ES-I3 (cell line): ENCODE data around the gene TLL1.

Experiments used
- H3K36me3 ChIP-seq: 2 replicates; pipeline ENCODE4 v1.6.1; 2013; ENCODE audit warnings: mild to moderate bottlenecking, low read length, control low read depth, moderate library complexity; ENCODE audit not compliant: insufficient read depth
- H3K4me1 ChIP-seq: 2 replicates; pipeline ENCODE4 v1.6.1; 2013; ENCODE audit warnings: mild to moderate bottlenecking, control low read depth, low read length; ENCODE audit not compliant: insufficient read depth
- H3K9ac ChIP-seq: 2 replicates; pipeline ENCODE4 v1.6.1; 2013; ENCODE audit warnings: low read depth, mild to moderate bottlenecking, low read length, moderate library complexity
- H3K9me3 ChIP-seq: 2 replicates; pipeline ENCODE4 v1.6.1; 2013; ENCODE audit warnings: mild to moderate bottlenecking, low read length, moderate library complexity; ENCODE audit not compliant: control insufficient read depth, insufficient read depth

Gene TLL1

DNA sequence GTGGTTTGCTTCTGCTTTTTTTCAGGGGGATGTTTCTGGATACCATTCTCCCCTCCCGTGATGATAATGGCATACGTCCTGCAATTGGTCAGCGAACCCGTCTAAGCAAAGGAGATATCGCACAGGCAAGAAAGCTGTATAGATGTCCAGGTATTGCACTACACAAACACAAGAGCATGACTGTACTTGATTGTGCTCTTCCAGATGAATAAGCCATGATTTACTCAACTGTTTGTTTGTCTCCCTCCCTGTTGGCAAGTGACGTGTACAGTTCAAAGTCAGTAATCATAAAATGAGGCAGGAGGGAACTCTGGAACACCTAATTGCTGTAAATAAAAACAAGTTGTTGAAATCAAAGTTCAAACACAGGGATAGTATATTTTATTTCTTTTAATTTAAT, 141.4 kb downstream of the TLL1 start:
- Histone ChIP-seq H3K9ac (no peak overlapping the region), H3K9me3 (no peaks in the 10 kb centered on the region), H3K4me1 (no peaks in the 10 kb centered on the region), H3K36me3 (no peaks in the 10 kb centered on the region)

DNA sequence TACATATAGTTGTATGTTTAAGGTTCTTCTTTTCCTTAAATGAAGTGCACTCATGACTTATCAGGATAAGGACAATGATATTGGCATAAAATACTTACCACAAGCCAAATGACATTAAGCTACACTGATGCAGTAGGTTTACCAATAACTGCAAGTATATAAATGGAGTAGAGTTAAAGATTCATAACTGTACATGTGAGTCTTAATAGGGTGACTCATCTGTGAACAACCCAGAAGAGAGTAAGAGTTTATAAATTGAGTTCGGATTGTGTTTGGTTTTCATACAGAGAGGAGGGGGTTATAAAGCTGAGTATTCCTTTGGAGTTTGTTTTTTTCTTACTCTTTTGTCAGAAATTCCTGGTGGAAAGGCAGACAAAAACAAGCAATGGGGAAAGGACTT, 144.8 kb downstream of the TLL1 start:
- Histone ChIP-seq H3K36me3 (no peaks in the 10 kb centered on the region), H3K9ac (no peak overlapping the region), H3K9me3 (no peaks in the 10 kb centered on the region), H3K4me1 (no peaks in the 10 kb centered on the region)

DNA sequence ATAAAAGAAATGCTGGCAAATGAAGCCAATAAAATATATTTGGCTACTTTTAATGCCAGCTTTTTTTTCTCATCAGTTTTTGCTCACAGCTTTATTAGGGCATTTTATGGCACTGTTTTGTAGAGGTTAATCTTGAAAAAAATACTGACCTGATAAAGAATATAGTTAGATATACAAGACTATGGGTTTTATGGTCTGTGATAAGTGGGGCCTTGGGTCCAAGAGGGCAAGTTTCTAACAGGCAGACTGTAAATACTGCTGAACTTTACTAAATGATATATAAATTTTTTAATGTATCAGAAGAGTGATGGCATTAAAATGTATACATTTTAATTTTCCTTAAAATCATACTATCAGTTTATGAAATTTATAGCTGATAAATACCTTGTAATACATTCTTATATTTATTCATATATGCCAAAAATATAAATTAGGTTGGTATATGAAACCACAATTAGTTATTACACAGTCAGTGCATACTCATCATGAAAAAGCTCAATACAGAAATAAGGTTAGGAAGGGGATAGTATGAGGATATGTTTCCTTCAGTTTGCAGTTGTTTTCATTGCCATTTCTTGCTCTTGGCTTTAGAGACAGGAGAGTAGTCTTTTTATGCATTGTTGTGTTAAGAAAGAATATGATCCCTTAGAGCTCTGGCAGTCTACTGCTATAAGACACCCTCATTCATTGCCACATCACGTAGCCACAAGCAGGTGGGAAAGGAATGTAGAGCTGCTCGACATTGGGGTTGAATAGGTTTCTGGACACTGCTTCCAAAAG, 146.6 kb downstream of the TLL1 start:
- no peak overlapping the region for H3K9ac ChIP-seq
- no peaks in the 10 kb centered on the region for H3K9me3 ChIP-seq
- no peaks in the 10 kb centered on the region for H3K36me3 ChIP-seq
- H3K4me1 ChIP-seq: no peaks in the 10 kb centered on the region

DNA sequence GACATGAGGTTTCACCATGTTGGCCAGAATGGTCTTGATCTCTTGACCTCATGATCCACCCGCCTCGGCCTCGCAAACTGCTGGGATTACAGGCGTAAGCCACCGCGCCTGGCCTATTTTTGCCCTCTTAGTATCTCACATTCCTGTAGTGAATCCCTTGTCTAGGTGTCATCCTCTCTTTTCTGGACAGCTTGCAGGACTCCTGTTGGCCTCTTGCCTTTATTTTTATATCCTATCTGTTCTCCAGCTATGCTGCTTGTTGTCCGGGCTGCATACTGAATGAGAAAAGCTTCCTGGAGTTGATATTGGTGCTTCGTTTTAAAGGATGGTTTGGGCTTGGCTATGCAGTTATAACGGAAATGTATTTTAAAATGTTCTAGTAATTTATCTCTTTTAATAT, 148.6 kb downstream of the TLL1 start:
- H3K9ac ChIP-seq: no peak overlapping the region
- H3K9me3 ChIP-seq: no peaks in the 10 kb centered on the region

DNA sequence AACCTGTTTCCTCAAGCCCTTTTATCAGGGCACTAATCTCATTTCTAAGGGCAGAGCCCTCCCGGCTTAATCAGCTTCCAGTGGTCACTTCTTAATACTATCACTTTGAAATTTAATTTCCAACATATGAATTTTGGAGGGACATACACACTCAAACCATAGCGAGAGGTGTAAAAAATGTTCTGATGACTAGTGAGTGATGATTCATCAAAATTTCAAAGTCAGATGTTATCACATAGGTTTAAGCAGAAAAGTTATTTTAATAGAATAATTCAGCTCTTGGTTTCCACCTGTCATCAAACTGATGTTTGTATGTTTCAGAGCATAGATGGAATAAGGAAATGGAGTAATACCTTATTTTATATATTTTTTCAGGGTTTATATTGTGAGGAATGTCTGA, 161.9 kb downstream of the TLL1 start:
- peaks cover 5% of the 10 kb centered on the region; the same call in 1 of the 2 replicates for H3K4me1 ChIP-seq
- H3K9ac ChIP-seq: no peak overlapping the region
- H3K36me3 ChIP-seq: no peaks in the 10 kb centered on the region
- H3K9me3 ChIP-seq: no peaks in the 10 kb centered on the region

More for the DNA sequence above, 148.6 kb downstream of the TLL1 start:
- Histone ChIP-seq H3K4me1 (no peaks in the 10 kb centered on the region), H3K36me3 (no peaks in the 10 kb centered on the region)

DNA sequence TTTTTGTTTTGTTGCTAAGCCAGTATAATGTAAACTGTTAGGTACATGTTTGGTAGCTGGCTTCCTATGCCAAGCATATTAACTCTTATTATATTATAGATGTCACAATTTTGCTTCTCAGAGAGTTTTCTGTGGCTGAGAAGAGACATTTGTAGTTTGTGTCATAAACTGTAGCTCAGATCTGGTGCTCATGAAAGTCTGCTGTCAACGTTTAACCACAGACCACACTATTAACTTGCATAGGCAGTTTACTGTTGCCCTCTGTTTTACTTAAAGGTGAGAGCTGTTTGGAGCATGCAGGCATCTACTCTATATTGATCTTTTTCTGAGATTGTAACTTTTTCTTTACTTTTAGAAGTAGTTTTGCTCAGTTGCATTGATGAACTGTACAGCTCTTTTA, 166.8 kb downstream of the TLL1 start:
- no peaks in the 10 kb centered on the region for H3K9me3 ChIP-seq
- peaks cover 5% of the 10 kb centered on the region; the same call in 1 of the 2 replicates for H3K4me1 ChIP-seq
- no peak overlapping the region for H3K9ac ChIP-seq
- H3K36me3 ChIP-seq: no peaks in the 10 kb centered on the region

DNA sequence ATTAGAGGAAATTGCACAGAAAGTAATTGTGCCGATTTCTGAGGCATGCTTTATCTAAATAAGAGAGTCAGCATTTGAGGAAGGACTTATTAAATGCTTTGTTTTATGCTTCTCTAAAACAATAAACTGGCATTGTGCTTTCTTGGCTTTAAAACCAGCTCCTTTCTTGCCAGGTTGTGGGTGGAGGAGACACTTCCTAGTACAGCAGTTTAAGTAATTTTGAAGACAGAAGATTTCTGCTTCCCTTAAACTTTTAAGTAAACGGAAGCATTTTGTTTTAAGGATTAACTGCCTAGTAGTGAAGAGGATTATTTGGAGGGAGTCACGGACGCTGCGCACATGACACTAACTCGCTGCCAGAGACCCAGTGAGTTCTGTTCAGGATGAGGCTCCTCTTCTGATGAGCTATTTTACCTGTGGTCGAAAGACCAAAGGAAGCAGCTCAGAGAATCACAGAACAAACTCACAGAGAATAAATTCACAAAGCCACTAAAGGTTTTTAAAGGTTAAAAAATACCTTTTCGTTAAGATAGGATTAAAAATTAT, 169.5 kb downstream of the TLL1 start:
- H3K4me1 ChIP-seq: peaks cover 5% of the 10 kb centered on the region; the same call in 1 of the 2 replicates
- no peaks in the 10 kb centered on the region for H3K9me3 ChIP-seq
- H3K9ac ChIP-seq: no peak overlapping the region
- H3K36me3 ChIP-seq: no peaks in the 10 kb centered on the region

DNA sequence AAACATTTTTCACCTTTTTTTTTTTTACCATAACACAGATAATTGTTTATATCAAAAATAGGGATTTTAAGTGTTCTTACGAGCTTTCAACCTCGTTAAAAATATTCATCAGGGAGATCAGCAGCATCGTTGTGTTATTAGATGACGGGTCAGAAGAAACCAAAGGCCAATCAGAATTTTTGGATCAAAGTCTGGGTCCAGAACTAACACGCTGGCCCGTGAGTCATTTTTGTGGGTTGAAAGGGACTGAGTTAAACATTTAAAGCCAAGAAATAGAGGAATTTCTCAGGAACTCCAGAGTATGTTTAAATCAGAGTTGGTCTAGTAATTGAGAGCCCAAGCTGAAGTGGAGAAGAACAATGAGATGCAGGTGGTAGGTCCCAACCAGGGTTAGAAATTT, 170.8 kb downstream of the TLL1 start:
- Histone ChIP-seq H3K36me3 (no peaks in the 10 kb centered on the region), H3K9me3 (no peaks in the 10 kb centered on the region), H3K9ac (no peak overlapping the region), H3K4me1 (no peaks in the 10 kb centered on the region)

DNA sequence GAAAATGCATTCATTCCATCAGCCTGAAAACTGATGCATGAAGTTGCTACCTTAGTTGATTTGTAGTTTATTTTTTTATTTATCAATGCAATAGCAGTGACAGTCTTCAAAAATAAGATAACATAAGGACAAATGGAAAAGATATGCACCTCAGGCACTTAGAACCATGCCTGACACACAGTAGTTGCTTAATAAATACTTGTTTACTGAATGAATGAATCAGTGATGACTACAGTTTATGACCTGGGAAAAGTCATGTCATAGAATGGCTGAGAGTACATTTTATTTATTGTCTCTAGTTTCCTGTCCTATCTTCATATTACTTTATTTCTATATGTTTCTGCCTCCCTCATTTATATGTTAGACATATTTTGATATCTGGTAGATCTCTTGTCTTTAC, 171.8 kb downstream of the TLL1 start:
- Histone ChIP-seq H3K36me3 (no peaks in the 10 kb centered on the region), H3K9me3 (no peaks in the 10 kb centered on the region), H3K4me1 (no peaks in the 10 kb centered on the region), H3K9ac (no peak overlapping the region)

DNA sequence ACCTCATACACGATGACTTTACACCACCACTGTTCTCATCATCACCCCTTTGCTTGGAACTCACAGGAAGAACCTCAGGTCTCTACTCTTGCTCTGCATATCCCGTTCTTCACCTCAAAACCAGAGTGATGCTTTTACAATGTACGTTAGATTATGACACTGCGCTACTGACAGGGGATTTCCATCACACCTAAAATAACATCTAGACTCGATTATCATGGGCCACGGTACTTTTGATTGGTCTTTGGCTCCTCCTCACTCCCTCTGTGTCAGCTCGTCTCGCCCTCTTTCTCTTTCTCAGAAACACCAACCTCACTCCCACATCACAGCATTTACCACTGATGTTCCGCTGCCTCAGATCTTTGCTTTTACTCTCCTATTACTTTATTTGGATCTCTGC, 172.4 kb downstream of the TLL1 start:
- Histone ChIP-seq H3K9ac (no peak overlapping the region), H3K9me3 (no peaks in the 10 kb centered on the region), H3K36me3 (no peaks in the 10 kb centered on the region), H3K4me1 (no peaks in the 10 kb centered on the region)

DNA sequence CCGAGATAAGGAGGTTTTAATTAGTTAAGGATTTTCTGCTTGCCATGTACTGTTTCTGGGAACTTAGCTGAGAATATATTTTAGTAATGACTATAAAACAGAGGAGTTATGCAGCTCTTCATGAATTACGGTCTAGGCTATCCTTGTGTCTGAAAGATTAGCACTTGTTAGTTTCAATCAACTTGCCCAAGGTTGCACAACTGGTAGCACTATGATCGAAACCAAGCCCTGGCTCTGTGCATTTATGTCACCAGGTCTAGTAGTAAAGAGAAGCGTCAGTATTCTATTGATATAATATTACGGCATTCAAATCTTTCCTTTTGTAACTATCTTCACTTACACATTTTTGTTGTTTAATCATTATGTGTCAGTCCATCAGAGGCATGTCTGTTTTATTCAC, 176.0 kb downstream of the TLL1 start:
- no peaks in the 10 kb centered on the region for H3K36me3 ChIP-seq
- no peak overlapping the region for H3K9ac ChIP-seq
- H3K4me1 ChIP-seq: no peaks in the 10 kb centered on the region
- H3K9me3 ChIP-seq: no peaks in the 10 kb centered on the region

DNA sequence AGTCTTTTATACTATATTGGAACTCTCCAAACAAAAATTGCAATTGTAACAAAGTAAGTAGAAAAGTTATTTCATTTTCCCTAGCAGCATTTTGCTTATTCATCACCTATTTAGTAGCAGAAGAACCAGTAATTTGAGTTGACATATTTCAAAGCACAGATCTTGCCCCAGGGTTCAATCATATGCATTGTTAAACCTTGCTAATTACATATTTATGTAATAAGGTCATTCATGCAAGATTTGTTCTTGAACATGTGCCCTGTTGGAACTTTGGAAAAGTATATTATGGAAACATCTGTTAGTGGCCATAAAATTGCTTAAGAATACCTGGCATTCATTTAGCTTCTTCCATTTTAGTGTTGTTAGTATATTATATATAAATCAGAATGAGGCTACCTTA, 191.7 kb downstream of the TLL1 start:
- H3K36me3 ChIP-seq: no peaks in the 10 kb centered on the region
- no peaks in the 10 kb centered on the region for H3K9me3 ChIP-seq
- no peak overlapping the region for H3K9ac ChIP-seq
- H3K4me1 ChIP-seq: no peaks in the 10 kb centered on the region

DNA sequence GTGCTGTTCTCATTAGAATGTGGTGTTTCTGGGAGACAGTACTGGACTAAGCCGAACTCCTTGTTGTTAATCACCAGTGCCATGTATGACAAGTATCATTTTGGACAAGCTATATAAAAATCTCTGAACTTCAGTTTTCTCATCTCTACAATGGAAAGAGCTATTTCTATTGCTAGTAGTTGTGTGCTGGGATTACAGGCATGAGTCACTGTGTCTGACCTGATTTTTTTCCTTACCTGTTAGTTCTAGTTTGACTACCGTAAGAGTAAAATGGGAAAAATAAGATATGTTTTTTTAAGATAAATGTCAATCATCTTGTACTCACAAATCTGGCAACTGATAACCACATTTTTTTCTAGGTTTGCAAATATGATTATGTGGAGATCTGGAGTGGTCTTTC, 192.3 kb downstream of the TLL1 start:
- Histone ChIP-seq H3K9me3 (no peaks in the 10 kb centered on the region), H3K4me1 (no peaks in the 10 kb centered on the region), H3K36me3 (no peaks in the 10 kb centered on the region), H3K9ac (no peak overlapping the region)

DNA sequence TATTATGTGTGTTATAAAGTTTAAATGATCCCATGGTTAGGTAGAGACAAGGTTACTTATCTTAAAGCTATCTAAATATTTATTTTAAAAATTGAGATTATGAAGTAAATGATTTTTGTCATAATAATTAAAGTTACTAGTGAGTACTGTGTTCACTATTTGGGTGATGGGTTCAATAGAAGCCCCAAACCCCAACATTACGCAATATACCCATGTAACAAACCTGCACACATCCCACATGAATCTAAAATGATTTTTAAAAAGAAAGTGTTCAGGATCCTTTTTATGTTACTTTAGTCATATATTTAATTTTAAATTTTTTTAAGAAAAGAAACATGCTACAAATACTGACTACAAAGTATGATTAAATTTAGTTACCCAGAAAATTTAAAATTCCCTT, 193.9 kb downstream of the TLL1 start:
- H3K9ac ChIP-seq: no peak overlapping the region
- no peaks in the 10 kb centered on the region for H3K36me3 ChIP-seq
- no peaks in the 10 kb centered on the region for H3K4me1 ChIP-seq
- H3K9me3 ChIP-seq: no peaks in the 10 kb centered on the region

DNA sequence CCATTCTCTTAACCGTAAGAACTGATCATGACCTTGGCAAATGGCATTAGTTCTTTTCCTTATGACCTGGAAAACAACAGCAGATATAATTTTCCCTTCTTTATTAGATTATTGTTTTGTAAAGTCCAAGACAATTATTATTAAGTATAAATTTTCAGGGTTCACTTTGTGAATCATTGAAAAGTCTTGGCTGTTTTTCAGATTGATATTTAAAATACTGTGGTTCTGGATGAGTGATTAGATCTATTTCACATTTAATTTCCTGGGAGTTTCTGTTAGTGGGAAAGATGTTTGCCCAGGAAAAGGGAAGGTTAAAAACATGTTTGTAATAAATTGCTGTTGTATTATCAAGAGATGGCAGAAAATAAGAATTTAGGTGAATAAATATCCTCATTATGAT, 194.9 kb downstream of the TLL1 start:
- no peaks in the 10 kb centered on the region for H3K9me3 ChIP-seq
- no peaks in the 10 kb centered on the region for H3K4me1 ChIP-seq
- no peak overlapping the region for H3K9ac ChIP-seq
- H3K36me3 ChIP-seq: no peaks in the 10 kb centered on the region
